Muscle of back (tissue), 11 donors: ENCODE results near the gene SP9. TPM values are rescaled to one million over a fixed set of nuclear protein-coding genes. Genes with fewer than 3 reads are reported as not detected.

Source experiments
- DNase-seq, 3 donors: peaks; one replicate each; pipeline versions ENCODE4 v3.0.0 to v3.0.0-alpha.2; 2013
- polyA plus RNA-seq, 10 donors: library from polyadenylated mRNA; unstranded; fragments of 120-200 nt; gene quantifications; one replicate each; pipeline ENCODE4 v1.2.1, GENCODE V29; 2013; ENCODE audit not compliant: insufficient read length in 10 of 10

The SP9 gene
- polyA plus RNA-seq, 10 donors: 0.05 to 2.4 (median 0.37) TPM

DNA sequence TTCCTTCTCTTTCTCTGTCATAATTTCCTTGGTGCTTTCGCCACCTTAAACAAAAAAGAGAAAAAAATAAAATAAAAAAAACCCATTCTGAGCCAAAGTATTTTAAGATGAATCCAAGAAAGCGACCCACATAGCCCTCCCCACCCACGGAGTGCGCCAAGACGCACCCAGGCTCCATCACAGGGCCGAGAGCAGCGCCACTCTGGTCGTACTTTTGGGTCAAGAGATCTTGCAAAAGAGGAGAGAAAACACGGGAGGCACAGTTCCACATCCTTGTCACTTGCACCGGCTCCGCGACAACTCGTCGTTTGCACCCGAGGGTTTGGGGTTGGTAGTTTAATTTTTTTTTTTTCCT lies 1.8 kb upstream of the SP9 start:
- peak in 1 of 3 donors; percentile 38 for DNase-seq

- DNase-seq: peak in 1 of 3 donors; percentile 55
Observed at GRCh38 chr2:174333372-174334277, 1.1 kb upstream of the SP9 start.

GRCh38 chr2:174334278-174334715 lies 457 bp upstream of the SP9 start:
- peak in 1 of 3 donors; percentile 59 for DNase-seq

DNA sequence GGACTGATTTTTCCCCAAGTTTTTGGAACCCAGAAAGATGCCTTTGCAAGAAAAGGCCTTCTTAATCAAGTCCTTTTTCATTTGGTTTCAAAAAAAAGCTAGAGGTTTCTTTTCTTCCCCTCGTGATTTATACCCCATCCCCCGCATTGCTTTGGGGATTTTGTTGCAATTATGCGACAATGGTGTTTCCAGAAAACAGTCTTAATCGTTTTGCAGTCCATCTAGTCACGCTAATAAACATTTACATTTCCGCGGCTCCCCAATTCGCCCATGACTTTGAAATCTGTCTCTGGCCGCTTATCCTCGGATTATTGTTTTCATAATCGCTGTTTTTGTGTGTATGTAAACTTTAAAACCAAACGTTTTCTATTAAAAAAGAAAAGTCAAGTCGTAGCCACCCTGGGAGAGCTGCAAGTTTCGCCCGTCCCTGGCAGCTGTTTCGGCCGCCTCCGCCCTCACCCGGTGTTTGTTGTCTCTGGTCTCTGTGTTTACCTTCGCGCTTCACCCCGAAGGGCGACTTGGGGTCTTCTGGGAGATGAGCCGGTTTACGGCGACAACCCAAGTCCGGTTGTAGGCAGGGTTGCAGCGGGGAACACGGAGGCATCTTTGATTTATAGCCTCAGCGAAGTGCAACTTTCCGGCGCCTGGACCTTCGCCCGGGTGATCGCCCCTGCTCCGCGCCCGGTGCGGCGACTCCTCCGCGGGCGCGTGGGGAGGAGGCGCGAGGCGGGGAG lies 667 bp downstream of the SP9 start:
- peak in 1 of 3 donors; percentile 71 for DNase-seq

DNA sequence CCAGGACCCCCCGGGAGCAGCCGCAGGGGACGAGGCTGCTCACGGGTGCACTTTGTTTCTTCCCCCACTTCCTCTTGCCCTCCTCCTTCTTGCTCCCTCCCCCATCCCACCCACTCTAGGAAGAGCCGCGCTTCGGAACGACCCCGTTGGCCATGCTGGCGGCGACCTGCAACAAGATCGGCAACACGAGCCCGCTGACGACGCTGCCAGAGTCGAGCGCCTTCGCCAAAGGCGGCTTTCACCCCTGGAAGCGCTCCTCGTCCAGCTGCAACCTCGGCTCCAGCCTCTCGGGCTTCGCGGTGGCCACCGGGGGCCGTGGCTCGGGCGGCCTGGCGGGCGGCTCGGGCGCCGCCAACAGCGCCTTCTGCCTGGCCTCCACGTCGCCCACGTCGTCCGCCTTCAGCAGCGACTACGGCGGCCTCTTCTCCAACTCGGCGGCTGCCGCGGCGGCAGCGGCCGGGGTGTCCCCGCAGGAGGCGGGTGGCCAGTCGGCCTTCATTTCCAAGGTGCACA lies 1.3 kb downstream of the SP9 start:
- peak in 1 of 3 donors; percentile 79 for DNase-seq

- DNase-seq: peak in 1 of 3 donors; percentile 79
Observed at GRCh38 chr2:174336501-174337336, 2.0 kb downstream of the SP9 start.

DNA sequence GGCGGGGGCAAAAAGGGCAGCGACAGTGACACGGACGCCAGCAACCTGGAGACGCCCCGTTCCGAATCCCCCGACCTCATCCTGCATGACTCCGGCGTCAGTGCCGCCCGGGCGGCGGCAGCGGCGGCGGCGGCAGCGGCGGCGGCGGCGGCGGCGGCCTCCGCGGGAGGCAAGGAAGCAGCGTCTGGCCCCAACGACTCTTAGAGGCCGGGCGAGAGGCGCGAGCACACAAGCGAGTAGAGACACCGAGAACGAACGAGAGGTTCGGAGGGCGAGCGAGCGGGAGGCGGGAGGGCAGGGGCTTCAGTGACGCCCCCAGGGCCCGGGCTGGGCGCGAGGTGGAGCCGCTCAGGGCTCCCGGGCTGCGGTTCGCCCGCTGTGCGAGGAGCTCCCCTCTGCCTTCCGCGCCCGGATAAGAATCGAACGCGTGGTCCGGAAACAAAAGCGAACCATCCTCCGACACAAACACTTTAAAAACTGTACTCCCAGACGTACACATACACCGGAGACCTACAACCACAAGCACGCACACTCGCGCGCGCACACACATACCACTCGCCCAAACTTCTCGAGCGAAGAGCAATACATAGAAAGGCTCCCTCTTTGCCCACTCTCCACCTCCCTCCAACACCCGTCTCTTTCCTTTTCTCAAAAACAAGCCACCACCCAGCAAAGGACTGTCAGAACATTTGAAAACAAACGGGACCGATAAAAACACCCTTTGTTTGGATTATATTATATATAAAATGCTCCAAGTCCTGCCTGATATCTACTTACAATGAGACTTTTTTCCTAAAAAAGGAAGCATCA lies 2.8 kb downstream of the SP9 start:
- DNase-seq: peak in 2 of 3 donors; percentile 48 to 89

DNA sequence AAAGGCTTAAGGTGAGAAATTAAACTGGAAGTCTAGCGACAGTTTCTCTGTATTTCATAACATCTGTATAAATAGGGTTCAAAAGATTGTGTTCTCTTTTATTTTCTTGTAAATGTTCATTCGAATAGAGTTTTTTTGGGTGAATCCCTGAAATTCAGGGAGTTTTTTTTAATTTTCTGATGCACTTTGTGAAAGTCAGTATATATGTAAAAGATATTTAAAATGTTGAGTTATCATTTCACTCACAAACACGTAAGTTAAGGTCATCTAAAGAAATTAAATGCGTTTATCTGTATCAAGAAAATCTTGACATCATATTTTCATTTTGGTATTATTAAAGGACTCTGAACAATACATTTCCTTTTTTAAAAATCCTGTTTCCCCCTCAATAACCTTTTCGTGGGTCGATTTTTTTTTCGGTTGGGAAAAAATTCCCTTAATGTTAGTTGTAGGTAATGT lies 3.4 kb downstream of the SP9 start:
- no peak for DNase-seq

- DNase-seq: peak in 2 of 3 donors; percentile 46 to 77
Observed at GRCh38 chr2:174338671-174339560, 4.2 kb downstream of the SP9 start.

DNA sequence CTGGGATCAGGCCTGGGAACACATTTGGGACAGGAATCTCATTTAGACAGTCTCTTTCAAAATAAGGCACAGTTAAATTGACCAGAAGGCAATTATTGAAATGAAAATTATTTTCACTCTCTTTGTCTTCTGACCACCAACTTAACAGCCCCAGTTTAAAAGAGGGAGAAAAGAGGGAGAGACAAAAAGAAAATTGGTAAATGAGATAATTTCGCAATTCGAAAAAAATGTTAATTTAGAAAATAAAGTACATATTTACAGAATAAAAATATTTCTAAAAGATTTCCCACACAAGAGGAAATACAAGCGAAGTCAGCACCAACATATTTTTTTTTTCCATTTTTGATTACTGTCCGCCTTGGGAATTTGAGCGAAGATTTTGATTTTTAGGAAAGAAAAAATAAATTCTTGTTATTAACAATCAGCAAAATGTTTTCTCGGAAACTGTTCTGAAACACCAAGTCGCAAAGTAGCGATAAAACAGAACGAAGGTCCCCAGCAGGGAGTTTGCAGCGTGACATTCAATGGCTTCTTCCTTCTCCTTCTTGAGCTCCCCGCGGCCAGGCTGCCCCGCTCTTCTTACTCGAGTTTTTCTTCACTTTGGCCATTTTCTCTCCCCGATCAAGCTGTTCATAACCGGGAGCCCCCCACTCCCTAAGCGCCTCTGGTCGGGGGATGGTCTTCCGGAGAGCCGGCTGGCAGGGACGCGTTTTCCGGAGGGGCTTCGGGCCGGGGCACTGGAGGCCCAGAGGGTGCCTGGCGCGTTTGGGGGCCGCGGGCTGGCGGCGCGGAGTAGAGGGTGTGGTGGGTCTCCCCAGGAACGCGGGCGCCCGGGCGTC lies 5.0 kb downstream of the SP9 start:
- DNase-seq: peak in 1 of 3 donors; percentile 65

DNA sequence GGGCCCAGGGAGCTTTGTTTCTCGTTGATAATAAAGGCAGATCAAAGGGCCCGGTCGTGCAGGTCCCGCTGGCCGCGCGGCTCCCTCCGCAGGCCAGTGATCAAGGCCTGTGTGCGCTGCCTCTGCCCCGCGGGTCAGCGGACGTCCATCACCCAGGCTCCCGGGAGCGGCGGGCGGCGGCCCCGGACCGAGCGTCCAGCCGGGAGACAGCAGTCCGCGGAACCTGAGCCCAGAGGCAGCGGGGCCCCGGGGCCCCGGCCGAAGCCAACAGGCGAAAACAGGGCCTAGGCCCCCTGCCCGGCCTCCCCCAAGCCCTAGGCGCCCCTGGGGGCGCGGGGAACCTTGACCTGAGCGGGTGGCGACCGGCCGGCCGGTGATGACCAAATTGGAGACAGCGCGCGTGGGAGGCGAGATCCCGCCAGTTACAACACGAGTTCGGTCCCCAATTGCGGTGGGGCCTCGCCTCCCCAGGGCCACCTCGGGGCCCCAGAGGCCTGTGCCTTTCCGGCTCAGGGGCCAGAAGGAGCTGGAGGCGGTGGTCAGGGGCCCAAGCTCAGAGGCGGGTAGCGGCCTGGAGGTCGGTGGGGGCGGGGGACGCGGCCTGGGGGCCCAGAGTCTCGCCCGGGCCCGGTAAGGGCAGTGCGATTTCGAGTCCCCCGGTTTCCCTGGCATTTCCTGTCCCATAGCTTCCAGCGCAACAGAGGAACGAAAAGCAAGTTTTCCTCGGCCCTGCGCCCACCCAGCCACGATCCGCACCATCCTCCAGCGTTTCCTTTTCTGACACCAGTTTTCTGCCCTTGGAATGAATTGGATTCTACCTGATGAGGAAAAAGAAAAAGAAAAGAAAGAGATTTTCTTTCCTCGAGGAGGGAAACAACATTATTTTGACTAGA lies 5.9 kb downstream of the SP9 start:
- peak in 1 of 3 donors; percentile 52 for DNase-seq

- DNase-seq: peak; percentile 82 to 95 (median 88)
Observed at GRCh38 chr2:174341293-174341994, 6.7 kb downstream of the SP9 start.

DNA sequence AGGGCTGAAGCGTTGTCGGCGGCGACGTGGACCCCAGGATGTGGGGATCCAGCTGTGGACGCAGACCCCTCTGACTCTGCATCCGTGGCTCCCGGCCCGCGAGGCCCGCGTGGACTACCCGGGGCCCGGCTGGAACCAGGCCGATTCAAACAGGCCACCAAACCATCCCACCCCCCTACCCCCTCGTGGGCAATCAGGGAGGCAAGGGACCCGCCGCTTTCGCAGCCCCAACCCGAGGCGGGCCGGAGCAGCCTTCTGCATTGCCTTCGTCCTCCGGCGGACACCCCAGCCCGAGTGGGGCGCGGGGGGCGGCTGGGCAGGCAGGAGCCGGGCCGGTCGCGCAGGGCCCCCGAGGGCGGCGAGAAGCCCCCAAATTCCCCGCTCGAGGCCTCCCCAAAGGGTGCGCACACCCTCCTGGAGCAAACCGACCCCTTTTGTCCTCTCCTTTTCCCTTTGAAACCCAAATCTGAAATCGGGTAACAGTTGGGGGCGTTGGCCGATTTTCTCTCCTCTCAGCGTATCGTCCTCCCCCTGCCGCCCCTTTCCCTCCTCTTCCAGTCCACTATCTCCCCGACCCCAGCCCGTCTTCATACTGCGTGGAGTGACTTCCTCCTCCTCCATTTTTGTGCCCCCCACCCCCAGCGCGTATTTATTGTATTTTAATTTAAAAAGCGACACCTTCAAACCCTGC lies 7.4 kb downstream of the SP9 start:
- DNase-seq: no peak

DNA sequence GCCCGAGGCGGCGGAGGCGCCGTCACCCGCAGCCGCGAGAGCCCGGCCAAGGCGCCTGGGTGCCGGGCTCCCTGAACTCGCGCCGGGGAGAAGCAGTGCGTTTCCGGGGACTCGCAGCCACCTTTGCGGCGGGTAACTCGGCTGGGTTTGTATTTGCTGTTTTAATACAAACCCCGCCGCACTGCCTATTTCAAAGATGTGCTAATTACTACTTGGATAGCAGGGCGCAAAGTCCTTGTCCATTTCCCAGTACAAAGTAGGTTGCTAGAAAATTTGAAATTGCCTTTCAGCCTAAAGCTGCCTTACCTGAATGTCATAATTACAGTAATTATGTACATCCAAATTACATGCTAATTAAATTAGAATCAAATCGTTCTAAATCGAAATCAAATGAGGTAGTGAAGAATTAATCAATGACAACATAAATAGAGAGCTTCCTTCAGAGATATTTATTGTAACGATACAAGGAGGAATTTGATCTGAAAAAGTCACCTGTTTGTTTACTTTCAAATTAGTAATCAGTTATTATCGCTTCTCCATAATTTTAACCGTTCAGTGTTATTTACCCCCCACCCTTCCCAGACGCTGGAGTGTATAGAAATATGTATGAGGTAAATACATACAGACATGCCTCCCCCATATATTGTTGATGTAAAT lies 8.1 kb downstream of the SP9 start:
- peak in 1 of 3 donors; percentile 63 for DNase-seq

GRCh38 chr2:174343343-174343622 lies 8.5 kb downstream of the SP9 start:
- DNase-seq: peak in 1 of 3 donors; percentile 60
